Measurements from ENCODE around the gene UNC119. TPM values are rescaled to one million over a fixed set of nuclear protein-coding genes. Genes with fewer than 3 reads are reported as not detected.

Gene UNC119
- total RNA-seq, 1 donor from 2014 or later, result 47.2 TPM

- Mint-ChIP-seq H3K4me1 (ENCODE audit: unreplicated experiment) (peaks cover 24% of the 10 kb centered on the region), H3K27me3 (ENCODE audit: unreplicated experiment) (peaks cover 6% of the 10 kb centered on the region), H3K27ac (ENCODE audit: unreplicated experiment) (no peak overlapping the region), H3K4me3 (ENCODE audit: unreplicated experiment) (no peak overlapping the region), H3K36me3 (ENCODE audit: low read depth, unreplicated experiment) (peaks cover 19% of the 10 kb centered on the region), H3K9me3 (ENCODE audit: unreplicated experiment) (no peaks in the 10 kb centered on the region)
- TF ChIP-seq CTCF (IDR thresholded peaks at IDR 0.05; ENCODE audit: unreplicated experiment), result no peak
- DNase-seq (ENCODE audit: low spot score), result no peak
These were observed 2.9 kb downstream of the UNC119 start for GRCh38 chr17:28549236-28550132.

DNA sequence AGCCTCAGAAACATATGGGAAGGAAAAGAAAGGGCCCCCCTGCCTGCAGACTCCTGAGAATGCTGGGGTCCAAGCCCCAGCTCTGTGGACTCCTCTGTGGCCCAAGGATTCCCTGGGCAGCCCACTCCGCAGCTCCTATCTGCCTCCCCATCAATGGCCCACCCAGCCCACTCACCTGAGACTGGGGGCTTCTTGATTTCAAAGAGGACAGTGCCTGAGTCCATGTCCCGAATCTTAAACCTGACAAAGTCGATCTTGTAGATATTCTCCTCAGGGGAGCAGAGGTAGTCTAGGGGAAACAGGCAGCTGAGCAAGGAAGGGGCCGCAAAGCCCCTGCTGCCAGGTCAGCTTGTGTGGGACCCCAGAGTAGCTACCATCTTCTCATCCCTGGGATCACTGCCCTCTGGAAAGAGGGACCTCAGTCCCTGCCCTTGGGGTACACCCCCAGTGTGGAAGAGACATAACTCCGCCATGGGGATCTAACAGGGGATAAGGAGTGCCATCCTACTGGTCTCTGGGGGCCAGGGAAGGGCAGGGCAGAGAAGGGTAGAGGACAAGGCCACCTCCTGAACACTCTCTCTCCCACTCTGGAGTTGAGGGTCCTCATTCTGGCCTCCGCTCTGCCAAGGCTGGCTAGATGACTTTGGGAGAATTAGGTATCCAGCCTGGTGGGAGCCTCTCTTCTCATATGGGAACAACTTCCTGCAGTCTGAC lies 3.9 kb downstream of the UNC119 start:
- no peak for DNase-seq (ENCODE audit: low spot score)
- peak; percentile 57 for TF ChIP-seq CTCF (IDR thresholded peaks at IDR 0.05; ENCODE audit: unreplicated experiment)
- Mint-ChIP-seq H3K36me3 (ENCODE audit: low read depth, unreplicated experiment) (peaks cover 9% of the 10 kb centered on the region), H3K27me3 (ENCODE audit: unreplicated experiment) (peaks cover 6% of the 10 kb centered on the region), H3K27ac (ENCODE audit: unreplicated experiment) (no peak overlapping the region), H3K4me3 (ENCODE audit: unreplicated experiment) (no peak overlapping the region), H3K4me1 (ENCODE audit: unreplicated experiment) (peaks cover 29% of the 10 kb centered on the region), H3K9me3 (ENCODE audit: unreplicated experiment) (no peaks in the 10 kb centered on the region)

DNA sequence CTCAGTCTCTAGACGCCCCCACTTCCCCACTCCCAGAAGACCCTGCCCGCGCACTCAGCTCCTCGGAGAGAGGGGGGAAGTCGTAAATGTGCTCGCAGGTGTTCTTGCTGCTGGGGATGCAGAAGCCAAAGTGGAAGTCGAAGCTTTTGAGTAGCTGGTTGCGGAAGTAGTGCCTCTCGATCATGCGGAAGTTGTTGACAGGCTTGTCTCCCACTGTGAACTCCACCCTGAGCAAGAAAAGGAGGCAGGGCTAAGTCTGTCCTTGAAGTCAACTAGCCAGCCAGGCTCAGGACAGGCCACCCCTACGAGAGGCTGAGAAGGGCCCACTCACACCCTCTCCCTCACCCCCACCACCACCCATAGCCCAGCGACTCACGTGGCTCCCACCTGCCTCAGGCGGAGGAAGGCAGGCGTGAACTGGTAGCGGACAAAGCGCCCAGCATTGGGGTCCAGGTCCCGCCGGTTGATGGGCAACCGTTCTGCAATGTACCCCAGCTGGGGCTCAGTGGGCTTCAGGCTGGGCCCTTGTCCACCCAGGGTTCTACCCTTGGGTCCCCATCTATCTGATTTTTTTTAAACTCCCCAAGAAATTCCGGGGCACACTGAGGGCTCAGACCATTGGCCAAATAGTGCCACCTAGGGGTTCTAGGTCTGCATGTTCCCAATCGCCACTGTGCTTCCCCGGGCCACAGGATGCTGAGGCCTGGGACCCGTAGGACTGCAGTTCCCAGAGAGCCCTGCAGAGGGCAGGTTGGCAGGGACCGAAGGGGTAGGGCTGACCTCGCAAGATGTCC lies 4.6 kb downstream of the UNC119 start:
- peaks cover 6% of the 10 kb centered on the region for H3K27me3 Mint-ChIP-seq (ENCODE audit: unreplicated experiment)
- H3K4me1 Mint-ChIP-seq (ENCODE audit: unreplicated experiment), result peaks cover 27% of the 10 kb centered on the region
- H3K36me3 Mint-ChIP-seq (ENCODE audit: low read depth, unreplicated experiment), result peaks cover 3% of the 10 kb centered on the region
- H3K9me3 Mint-ChIP-seq (ENCODE audit: unreplicated experiment), result no peaks in the 10 kb centered on the region
- no peak overlapping the region for H3K27ac Mint-ChIP-seq (ENCODE audit: unreplicated experiment)
- peak; percentile 97 for TF ChIP-seq CTCF (IDR thresholded peaks at IDR 0.05; ENCODE audit: unreplicated experiment)
- H3K4me3 Mint-ChIP-seq (ENCODE audit: unreplicated experiment), result no peak overlapping the region
- DNase-seq (ENCODE audit: low spot score), result peak; percentile 90

DNA sequence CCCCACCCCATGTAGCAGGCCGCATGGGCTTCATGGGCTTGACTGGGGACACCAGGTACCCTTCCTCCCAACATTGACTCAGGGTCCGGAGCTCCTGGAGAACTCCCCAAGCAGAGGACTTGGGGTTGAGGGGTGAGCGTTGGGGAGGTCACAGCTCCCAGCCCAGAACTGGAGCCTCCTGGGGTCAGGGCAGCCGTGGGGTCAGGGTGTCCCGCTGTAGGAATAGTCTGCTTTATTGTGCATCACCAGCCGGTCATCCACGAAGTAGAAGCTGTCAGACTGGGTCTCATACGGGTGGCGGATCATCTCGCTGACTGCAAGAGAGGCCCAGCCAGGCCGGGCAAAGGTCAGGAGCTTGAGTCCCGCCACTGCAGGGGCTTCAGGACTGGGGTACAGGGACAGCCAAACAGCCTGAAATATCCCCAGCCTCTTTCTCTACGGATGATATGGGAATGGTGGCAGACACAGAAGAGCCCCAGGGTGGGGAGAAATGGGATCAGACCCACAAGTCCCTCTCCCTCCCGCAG lies 5.3 kb downstream of the UNC119 start:
- Mint-ChIP-seq H3K27me3 (ENCODE audit: unreplicated experiment) (peaks cover 6% of the 10 kb centered on the region), H3K4me3 (ENCODE audit: unreplicated experiment) (no peak overlapping the region)

More for the DNA sequence above, 5.3 kb downstream of the UNC119 start:
- no peak for DNase-seq (ENCODE audit: low spot score)
- Mint-ChIP-seq H3K27ac (ENCODE audit: unreplicated experiment) (no peak overlapping the region), H3K4me1 (ENCODE audit: unreplicated experiment) (peaks cover 25% of the 10 kb centered on the region), H3K9me3 (ENCODE audit: unreplicated experiment) (no peaks in the 10 kb centered on the region), H3K36me3 (ENCODE audit: low read depth, unreplicated experiment) (no peaks in the 10 kb centered on the region)
- no peak for TF ChIP-seq CTCF (IDR thresholded peaks at IDR 0.05; ENCODE audit: unreplicated experiment)

Data from endothelial cell (in vitro differentiated cells).